TTC549 (cell line): Measurements from ENCODE around the gene PHF2.

Experiments
- FAIRE-seq: peaks from 2 replicates; lab custom pipeline; 2012; peaks lifted over from hg19 to GRCh38; lab: Jason Lieb, UNC

Gene PHF2

DNA sequence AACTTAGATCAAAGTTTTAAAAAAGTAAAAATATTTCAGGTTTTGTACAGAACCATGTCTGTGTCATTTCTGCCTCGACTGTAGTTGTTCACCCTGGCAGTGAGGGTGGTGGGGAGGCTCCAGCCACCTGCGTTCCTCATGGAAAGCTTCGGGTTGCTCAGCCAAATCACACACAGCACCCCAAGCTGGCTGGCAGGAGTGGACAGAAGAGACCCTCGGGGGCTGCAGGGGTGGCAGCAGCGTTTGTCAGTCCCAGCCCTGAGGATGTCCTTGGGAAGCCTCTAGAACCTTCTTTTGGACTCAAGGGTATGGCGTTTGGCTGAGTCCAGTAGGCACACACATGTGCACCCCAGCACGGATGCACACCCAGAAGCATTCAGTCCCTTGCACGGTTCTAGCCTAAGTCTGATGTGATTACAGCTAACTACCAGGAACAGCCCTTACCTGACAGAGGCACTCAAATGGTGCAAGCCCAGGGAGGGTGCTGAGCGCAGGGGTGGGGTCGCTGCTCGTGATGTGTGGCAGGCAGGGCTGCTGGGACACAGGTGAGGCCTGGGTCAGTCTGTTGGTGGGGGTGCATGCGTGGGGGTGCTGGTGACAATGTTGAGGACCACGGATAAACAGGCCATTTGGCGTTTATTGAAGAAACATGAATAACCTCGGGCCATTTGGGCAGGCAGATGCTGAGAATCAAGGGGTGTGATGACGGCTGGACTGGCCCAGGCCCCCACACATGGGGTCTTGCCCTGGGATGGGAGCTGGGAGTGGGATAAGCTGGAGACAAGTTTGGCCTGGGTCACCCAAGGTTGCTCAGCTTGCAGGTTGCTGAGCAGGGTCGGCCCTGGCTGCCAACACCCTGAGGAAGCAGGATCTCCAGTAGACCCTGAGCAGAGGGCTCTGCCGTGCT, 103.4 kb downstream of the PHF2 start:
- FAIRE-seq = no peak

DNA sequence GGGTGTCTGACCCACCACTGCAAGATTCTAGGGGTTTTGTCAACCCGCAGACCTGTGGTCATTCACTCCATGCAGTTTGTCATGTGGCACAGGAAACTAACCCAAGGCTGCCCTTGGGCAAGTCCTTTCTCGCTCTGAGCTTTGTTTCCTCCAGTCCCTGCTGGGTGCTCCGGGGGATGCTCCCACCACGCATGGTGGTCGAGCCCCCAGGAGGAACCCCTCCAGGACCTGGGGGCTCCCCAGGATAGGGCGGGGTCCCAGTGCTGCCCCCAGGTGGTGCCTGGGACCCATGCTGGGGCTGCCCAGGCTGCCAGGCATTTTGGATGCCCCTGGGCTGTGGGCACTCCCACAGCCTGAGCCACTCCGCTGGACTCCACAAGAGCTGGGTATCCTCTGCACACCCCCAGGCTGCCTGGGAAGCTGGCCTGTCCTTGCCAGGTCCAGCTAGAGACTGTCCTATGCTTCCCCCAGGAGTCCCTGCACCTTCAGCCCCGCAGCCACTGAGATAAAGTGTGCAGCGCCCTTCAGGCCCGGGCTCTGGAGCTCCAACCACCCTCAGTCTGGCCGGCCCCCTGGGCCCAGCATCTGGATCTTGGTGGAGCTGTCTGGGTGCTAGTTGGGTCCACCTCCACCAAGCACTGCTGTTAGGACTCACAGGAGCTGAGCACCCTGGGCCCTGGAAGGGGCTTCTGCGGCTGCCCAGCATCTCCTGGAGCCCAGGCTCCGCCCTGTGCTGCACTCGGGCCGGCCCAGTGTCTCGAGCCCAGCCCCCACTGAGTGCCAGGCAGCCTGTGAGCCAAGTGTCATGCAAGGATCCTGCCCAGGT, 104.3 kb downstream of the PHF2 start:
- no peak for FAIRE-seq

DNA sequence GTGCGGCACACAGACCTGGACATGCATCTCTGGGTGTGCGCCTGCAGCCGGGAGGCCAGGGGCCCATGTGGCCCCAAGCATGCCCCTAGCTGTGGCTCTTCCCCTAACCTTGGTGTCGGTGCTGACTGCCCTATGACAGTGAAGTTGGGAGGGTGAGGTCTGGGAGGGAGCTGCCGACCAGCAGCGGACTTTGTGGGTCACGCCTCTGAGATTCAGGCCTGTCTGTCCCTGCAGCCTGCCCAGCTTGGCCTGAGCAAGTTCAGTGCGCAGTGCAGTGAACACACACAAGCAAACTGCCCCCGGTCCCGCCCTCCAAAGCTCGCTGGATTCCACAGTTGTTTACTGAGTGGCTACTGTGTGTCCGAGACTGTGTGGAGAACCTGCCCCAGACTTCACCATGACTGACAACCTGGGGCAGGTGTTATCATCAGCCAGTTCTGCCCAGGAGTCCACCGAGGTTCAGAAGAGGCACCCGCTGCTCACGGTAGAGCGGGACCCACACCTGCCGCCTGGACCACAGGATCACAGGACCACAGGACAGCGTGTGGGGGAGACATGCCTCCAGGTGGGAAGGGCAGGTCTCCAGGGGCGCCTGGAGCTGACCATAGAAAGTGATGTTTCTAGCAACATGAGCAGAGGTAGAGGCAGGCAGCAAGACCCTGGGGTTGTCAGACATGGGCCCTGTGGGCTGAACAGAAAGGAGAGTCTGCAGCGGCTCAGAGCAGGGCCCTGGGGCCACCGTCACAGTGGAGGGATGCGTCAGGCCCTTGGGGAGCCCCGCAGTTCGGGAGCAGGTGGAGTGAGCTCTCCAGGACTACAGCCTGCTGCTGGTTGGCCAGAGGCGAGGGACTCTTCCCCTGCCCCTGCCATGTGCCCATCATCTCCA, 105.1 kb downstream of the PHF2 start:
- no peak for FAIRE-seq

DNA sequence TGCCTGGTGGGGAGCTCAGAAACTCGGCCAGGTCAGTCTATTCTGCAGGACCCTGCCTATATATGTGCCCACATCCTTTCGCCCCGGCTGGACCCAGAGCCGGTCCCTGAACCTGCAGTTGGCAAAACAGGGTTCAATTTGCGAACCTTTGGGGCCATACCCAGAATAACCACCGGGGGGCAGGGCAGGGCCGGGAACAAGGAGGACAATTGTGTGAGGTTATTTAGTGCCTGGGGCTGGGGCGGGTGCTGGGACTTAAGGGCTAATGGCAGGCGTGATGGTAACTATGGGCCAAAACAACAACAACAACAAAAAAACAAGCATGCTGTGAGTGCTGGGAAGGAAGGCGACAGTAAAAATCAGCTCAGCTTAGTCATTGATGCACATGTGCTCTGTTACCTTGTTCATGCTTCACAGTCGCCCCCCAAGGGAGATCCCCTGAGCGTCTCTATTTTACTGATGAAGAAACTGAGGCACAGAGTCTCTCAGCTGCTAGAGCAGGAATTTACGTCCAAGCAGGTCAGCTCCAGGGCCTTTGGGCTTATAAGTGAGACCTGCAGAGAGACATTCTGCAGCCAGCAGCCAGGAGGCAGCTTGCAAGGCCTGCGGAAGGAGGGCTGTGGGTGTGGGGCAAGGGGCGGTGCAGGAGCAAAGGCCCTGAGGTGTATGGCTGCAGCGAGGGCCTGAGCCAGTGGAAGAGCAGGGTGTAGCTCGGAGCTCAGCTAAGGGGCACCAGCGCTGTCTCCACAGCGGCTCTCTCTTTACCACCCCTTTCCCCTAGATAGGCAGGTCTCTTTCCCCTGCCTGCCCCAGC, 106.0 kb downstream of the PHF2 start:
- no peak for FAIRE-seq

DNA sequence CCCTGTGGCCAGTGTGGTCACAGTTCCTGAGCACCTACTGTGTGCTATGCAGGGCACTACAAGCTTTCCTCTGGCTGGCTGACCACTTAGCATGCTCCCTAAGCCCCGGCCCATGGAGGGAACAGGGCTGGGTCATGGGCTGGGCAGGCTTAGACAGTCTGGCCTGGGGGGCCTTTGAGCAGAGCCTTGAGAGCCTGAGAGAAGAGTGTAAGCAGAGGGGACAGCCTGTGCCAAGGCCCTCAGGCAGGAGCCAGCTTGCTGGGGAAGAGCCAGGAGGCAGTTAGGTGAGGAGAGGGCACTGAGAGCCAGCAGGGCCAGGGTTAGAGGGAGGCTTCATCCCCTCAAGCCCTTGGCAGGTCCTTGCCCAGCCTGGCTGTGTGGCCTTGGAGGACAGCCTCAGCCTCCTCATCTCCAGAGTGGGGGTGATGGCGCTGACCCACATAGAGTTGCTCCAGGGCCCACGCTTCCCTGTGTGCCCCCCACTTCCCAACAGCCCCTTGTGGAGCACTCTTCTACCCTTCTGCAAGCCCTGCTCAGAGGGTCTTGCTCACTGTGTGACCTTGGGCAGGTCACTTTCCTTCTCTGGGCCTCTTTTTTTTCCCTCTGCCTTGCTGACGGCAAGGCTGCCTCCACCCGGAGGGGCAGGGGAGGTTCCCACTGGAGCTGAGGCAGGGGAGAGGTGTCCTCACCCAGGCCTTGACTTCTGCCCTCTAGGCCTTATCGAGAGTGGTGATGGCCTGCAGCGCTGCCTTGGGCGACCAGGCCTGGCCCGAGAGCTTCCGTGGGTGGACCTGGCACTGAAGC, 107.1 kb downstream of the PHF2 start:
- no peak for FAIRE-seq

DNA sequence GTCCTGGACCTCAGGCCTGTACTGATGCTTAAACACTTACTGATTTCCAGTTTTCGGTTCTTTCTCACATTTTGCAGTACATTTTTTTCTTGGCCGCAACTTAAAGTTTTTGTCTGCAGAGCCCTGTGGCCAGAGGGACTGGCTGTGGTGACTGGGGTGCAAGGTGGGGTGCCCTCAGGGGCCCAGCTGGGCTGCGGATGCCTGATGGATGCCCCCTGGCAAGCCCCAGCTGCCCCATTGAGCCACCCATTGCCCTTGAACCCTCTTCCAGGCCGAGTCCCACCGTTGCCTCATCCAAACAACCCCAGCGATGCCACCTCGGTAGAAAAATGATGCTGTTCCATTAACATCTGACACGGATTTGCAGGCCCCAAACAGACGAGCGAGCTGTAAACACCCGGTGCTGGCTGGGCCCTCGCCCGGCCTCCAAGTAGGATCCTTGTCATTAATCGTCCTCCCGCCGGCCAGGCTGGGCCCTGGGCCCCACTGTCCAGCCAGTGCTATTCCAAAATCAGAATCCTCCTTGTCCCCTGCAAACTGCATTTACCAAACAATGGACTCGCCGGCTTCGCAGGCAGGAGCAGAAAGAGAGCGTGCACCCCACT, 107.9 kb downstream of the PHF2 start:
- FAIRE-seq = no peak

DNA sequence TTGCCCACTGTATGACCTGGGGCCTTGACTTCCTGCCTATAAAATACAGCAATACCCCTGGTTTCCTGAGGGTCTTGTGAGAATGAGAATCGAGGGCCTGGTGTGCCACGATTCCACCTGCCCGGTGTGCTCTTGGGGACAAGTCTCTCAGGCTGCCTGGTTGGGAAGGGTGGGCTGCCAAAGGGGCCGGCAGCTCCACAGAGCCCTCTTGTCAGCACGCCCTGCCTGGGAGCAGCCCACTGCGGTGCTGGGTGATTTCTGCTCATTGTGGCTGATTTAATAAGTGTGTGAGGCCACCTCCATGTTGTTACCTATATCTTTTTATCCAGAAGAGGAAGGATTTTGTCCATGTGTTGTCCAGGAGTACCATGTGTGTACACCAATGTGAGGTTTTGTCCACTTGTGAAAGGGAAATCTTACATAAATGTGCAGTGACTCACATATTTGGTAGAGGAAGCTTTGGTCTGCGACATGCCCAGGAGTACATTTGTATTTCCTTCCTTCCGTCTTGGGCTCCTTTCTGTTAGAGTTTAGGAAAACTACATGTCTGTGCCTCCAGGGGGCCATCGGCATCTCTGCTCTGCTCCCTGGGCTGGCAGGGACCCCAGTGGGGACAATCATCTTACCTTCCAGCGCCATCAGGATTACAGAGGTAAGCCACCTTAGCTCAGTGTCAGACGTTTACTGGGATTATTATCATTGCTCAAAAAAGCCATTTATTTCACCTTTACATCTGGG, 108.6 kb downstream of the PHF2 start:
- FAIRE-seq = no peak

DNA sequence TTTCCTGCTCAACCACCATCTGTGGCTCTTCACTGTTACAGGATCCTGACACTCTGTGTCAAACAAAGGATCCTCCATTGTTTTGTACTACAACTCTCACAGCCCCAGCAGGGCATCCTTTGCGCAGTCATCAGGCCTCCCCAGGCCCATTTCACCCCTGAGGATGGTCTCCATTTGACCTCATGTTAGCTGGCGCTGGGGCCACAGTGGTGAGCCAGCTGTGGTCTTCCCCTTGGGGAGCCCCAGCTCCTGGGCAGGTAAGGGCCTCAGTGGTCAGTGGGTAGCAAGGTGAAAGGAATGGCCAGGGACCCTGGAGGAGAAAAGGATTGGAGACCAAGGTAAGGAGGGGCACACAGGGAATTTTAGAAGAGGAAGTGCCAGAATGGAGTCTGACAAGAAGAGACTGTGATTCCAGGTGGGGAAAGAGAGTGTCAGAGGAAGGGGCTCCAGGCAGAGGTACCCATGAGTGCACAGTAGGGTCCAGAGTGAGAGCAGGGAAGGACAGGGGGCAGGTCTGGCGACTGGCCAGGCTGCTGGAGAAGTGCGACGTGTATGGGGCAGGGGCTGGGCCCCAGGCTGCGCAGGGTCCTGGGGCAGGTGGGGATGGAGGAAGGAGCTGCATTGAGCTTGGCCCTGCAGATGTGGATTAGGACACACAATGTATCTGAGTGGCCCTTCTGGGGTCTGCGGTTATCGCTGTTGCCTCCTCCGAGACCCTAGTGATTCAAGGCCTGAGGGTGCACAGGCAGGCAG, 109.9 kb downstream of the PHF2 start:
- no peak for FAIRE-seq

DNA sequence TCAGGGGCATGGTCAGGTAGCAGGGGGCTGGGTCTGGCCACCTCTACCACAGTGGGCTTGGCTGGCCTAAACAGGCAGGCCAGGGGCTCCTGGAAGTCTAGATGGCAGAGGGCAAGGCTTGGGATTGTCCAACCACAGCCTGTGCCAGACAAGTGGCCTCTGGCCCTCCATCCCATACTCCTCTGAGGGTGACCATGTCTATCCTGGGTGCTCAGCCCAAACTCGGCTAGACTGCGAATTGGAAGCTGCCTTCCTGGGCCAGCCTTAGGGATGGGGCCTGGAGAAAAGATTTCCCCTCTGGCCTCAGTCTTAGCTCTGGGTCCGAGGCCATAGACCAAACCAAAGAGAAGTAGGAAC, 110.5 kb downstream of the PHF2 start:
- no peak for FAIRE-seq

DNA sequence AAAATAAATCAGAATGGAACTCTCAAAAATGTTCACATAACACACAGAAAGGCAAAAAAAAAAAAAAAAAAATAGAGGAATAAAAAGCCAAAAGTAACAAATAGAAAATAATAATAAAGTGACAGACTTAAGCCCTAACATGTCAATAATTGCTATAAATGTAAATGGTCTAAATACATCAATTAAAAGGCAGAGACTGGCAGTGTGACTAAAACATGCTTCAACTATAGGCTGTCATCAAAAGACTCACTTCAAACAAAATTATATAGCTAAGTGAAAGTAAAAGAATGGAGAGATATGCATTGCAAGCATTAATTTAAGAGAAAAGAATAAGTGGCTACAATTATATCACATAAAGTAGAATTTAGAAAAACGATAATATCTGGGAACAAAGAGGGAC, 114.2 kb downstream of the PHF2 start:
- FAIRE-seq = no peak

DNA sequence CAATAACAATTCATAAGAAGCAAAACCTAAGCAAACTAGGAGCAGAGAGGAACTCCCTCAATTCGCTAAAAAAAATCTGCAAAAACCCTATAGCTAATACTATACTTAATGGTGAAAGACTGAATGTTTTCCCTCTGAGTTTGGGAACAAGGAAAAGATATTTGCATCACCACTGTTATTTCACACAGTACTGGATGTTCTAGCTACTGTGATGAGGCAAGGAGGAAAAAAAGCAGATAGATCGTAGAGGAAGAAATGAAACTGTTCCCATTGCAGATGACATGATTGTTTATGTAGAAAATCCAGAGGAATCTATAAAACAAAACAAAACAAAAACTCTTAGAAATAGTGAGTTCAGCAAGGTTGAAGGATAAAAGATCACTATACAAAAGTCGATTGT, 116.7 kb downstream of the PHF2 start:
- FAIRE-seq = no peak

DNA sequence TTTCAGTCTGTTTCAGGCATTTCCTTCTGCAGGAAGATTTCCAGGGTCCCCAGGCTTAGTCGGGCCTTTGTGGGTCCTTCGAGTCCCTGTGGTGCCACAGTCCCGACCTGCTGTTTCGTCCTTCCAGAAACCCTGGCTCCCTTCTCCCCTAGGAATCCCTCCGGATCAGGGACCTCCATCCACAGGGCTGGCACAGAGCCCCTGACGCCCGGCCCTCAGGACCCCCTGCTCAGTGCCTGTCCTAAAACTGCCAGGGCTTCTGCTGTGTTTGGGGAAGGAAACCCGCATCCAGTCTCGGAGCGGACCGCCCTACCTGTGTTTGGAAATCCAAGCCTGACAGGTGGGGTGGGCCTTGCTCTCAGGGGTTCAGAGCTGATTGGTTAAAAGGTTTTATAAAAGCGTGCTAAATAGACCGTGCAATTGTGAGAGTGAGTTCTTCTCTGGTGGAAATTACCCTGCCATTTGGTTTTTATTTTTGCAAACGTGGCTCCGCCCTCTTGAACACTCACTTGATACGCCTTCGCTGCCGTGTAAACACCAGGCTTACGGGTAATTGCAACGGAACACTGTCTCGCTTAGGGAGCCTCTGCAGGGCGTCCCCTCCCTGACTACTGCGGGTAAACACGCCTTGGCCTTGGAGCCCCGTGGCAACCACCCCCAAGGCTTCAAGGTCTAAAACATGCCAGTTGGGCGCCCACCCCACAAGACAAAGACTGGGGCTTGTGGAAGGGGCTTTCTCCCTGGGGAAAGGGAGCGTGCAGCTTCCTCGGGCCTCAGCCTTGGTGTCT, 121.2 kb downstream of the PHF2 start:
- FAIRE-seq = no peak

DNA sequence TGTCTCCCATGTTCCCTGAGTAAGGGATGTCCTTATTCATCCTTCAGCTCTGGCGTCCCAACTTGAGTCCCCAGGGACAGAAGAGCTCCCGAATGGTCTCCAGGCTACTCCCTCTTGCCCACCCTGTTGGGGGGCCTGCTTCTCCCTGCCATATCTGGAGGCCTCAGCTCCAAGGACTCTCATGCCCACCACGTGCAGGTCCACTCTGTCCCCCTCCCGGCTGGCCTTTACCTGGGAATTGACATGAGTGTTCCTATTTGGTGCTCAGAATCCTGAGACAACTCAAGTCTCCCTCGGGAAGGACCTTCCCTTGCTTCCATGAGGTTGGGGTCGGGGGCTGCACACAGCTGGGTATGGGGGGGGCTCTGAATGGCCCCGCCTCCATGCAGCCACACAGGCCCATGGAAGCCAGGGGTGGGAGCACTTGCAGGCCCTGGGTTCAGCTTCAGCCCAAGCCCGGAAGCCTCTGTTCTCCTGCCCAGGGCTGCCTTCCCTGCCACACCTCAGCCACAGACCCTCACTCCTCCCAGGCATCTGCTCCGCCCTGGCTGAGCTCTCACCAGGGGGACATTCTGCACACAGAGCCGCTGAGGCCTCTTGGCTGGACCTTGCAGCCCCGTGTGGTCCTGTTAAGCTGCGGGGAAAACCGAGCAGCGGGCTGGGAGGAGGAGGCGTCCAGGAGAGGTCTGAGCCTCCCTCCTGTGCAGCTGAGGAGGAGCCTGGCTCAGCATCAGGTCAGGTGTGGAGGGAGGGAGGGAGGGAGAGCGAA, 121.9 kb downstream of the PHF2 start:
- no peak for FAIRE-seq

DNA sequence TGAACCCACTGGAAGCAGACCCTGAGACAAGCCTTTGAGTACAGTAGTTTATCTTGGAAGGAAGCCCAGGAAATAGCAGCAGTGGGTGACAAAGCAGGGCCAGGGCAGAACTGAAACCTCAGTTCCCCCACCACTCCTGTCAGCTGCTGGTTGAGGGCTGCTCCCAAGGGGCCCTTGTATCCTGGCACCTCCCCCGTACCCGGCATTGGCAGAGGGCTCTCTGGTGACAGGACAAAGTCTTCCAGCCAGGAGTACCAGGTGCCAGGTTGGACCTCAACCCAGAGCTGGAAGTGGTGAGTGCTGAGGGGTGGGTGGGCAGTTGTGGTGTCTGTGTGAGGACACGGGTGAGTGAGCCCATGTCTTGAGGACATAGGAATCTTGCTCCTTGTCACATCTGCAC, 123.3 kb downstream of the PHF2 start:
- no peak for FAIRE-seq

DNA sequence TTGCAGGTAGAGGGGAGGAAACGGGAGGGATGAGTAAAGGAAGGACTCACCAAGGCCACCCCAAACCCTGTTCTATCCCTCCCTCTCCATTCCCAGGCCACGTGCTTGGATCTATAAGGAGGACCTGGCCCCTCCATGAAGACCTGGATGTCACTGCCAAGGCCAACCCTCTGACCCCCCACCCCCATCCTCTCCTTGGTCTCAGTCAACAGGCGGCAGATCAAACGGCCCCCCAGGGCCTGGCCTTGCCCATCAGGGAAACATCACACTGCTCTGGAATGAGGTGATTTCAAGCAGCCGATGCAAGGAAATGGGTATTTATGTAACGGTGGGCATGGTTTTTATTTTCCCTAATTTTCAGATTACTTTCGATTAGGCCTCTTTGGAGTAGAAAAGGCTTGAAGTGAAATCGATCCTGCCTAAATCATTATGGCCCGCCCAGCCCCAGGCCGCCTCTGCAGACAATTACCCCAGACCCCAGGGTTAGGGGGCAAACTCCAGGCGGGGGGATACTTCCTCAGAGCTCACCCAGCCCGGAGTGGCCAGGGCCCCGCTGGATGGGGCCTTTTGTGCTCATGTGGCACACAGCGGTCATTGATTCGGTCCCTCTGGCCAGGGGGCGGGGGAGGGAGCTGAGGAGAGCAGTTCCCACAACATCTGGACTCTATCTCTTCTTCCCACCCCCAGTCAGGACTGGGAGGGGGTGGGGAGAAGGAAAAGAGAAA, 125.3 kb downstream of the PHF2 start:
- no peak for FAIRE-seq

DNA sequence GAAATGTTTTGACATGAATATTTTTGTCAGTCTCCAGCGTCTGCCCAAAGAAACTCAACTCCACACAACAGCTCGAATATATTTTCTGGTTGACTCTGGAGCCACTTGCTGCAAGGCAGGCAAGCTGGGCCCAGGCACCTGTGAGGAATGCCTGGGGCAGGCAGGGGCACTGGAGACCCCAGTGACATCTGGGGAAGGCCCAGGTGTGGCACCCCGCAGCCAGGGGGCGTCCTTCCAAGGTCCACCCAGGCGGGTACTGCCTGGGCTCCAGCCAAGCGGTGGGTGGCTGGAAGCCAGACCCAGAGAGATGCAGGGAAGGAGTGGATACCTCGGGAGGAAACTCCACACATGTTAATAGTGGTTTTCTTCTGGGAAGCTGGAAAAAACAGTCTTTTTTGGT, 125.9 kb downstream of the PHF2 start:
- no peak for FAIRE-seq
